Measurements from ENCODE around the gene CFAP74.
A peak's percentile ranks its signal among the peaks of the same experiment; 100 is the strongest.

Gene CFAP74

GRCh38 chr1:2050461-2050792 is 46.8 kb upstream of the CFAP74 start:
- DNase-seq (ENCODE audit: low spot score), result no peak
- TF ChIP-seq CTCF (IDR thresholded peaks at IDR 0.05), result no peak
- Histone ChIP-seq H3K27ac (no peak overlapping the region), H3K4me3 (peak overlapping the region; percentile 72)

DNA sequence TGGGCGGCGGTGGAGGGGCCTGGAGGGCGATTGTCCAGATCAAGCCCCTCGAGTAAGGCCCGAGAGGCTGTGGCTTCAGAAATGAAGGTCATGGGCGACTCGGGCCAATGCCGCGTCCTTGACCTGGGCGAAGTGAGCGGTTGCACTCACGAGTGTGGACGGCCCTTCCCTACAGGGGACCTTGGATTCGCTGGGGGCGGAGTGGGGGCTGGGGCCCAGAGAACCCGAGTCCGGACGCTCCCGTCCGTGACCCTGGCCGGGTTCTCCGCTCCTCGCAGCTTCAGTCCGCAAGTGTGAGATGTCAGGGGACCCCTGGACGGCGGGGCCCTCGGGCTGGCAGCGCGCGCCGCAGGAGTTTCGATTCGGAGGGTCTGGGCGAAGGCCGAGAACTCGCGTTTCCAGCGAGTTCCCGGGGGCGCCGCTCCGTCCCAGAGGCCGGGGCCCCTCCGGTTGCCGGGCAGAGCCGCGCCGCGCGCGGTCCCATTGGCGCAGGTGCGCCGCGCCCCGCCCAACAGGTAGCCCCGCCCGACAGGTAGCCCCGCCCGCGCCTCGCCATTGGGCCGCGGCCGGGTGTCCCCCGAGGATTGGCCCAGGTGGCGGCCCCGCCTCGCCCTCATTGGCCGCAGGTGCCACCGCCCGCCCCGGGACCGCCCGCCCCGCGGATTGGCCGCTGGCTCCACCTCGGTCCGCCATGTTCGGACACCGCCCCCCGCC is 46.3 kb upstream of the CFAP74 start, which contains the start of gene PRKCZ:
PRKCZ (plus strand) TSS at position 694 of the 714 bp plus-strand sequence. CDS start 220 bp downstream, outside the sequence.
- no peak for TF ChIP-seq CTCF (IDR thresholded peaks at IDR 0.05)
- no peak for DNase-seq (ENCODE audit: low spot score)
- Histone ChIP-seq H3K4me3 (peak within 1 kb of the TSS; percentile 72), H3K27ac (no peak within 1 kb of the TSS)

- TF ChIP-seq CTCF (IDR thresholded peaks at IDR 0.05), result no peak
- DNase-seq (ENCODE audit: low spot score), result no peak
- Histone ChIP-seq H3K27ac (no peak overlapping the region), H3K4me3 (peak overlapping the region; percentile 72)
Measured at GRCh38 chr1:2049225-2049717, 45.7 kb upstream of the CFAP74 start.

GRCh38 chr1:2047749-2048729 is 44.5 kb upstream of the CFAP74 start:
- no peak for TF ChIP-seq CTCF (IDR thresholded peaks at IDR 0.05)
- no peak overlapping the region for H3K27ac ChIP-seq
- no peak overlapping the region for H3K4me3 ChIP-seq
- DNase-seq (ENCODE audit: low spot score), result no peak

- no peak overlapping the region for H3K27ac ChIP-seq
- DNase-seq (ENCODE audit: low spot score), result no peak
- H3K4me3 ChIP-seq, result no peak overlapping the region
- no peak for TF ChIP-seq CTCF (IDR thresholded peaks at IDR 0.05)
Measured at GRCh38 chr1:2046953-2047748, 43.6 kb upstream of the CFAP74 start.

DNA sequence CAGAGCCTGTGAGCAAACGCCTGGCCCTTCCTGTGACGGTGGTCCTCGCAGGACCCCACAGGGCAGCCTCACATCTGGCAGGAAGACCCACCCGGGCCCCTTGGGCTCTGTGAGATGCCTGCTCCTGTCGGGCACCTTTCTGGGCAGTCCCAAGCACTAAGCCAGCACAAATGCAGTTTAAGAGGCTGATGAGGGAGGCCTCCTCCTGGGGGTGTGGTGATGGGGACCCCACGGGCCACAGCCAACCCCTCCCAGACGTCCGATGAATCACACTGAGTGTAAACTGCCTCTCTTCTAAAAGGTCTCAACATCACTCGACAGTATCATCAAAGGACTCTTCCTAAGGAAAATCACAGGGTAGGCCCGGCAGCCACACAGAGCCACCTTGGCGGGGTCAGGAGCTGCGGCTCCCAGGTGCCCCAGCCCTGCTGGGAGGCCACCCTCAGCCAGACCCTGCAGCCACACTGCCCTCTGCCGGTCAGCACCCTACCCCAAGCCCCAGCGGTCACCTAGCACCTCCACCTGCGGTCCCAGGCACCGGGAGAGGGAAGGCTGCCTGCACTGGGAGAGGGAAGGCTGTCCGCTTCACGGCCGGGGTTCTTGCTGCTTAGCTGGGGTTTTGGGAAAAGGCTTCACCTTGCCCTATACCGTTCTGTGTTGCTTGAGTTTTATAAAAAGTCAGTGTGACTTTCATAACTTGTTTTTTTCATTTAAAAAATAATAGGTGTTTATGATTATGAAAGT is 42.8 kb upstream of the CFAP74 start:
- TF ChIP-seq CTCF (IDR thresholded peaks at IDR 0.05), result no peak
- Histone ChIP-seq H3K4me3 (no peak overlapping the region), H3K27ac (no peak overlapping the region)
- DNase-seq (ENCODE audit: low spot score), result no peak

All from coronary artery (tissue), 2 donors.